Central memory CD4-positive, alpha-beta T cell (primary cell): ENCODE measurements around the gene C22orf31.
"Not testable (repeated sequence)": the region's sequence is repeated elsewhere in the genome, so short reads cannot be mapped to it uniquely, and the experiment has no call there.

ENCODE experiments used
- DNase-seq: peaks from one replicate; pipeline ENCODE4 v3.0.0; 2022

The C22orf31 gene

DNA sequence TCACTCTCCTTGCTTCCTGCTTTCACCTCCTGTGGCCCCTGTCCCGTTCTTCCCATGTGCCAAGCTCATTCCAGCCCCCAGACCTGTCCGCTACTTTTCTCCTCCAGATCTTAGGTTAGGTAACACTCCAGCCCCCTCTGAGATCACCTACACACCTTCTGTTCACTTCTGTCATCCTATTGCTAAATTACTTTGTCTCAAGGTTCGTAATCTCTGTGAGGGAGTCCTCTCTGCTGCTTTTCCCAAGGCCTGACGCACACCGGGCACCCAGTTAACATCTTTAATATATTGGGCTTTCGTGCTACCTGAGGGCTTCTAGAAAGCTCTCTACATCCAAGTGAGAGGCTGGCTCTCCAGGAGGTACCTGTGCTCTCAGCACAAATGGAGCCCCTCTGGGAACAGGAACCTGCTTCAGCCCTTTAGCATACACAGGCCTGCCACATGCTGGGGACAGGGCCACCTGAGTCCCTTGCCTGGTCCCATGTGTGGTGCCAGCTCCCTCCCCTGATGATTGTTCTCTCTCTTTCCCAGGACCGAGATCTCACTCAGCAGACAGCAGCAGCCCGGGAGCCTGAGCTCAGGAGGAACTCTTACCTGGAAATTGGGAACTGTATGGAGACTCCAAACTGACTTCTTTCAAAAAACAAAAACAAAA, 8.5 kb downstream of the C22orf31 start:
- DNase-seq = no peak

DNA sequence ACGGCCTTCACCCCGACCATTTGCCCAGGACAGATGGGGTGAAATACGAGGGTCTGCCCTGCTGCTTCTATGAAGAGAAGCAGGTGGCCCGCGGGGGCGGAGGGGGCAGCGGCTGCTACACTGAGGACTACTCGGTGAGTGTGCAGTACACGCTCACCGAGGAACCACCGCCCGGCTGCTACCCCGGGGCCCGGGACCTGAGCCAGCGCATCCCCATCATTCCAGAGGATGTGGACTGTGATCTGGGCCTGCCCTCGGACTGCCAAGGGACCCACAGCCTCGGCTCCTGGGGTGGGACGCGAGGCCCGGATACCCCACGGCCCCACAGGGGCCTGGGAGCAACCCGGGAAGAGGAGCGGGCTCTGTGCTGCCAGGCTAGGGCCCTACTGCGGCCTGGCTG, 11.2 kb downstream of the C22orf31 start:
- no peak for DNase-seq

DNA sequence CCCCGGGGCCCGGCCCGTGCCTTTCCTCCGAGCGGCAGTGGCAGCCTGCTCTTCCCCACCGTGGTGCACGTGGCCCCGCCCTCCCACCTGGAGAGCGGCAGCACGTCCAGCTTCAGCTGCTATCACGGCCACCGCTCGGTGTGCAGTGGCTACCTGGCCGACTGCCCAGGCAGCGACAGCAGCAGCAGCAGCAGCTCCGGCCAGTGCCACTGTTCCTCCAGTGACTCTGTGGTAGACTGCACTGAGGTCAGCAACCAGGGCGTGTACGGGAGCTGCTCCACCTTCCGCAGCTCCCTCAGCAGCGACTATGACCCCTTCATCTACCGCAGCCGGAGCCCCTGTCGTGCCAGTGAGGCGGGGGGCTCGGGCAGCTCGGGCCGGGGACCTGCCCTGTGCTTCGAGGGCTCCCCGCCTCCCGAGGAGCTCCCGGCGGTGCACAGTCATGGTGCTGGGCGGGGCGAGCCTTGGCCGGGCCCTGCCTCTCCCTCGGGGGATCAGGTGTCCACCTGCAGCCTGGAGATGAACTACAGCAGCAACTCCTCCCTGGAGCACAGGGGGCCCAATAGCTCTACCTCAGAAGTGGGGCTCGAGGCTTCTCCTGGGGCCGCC, 11.9 kb downstream of the C22orf31 start:
- no peak for DNase-seq

DNA sequence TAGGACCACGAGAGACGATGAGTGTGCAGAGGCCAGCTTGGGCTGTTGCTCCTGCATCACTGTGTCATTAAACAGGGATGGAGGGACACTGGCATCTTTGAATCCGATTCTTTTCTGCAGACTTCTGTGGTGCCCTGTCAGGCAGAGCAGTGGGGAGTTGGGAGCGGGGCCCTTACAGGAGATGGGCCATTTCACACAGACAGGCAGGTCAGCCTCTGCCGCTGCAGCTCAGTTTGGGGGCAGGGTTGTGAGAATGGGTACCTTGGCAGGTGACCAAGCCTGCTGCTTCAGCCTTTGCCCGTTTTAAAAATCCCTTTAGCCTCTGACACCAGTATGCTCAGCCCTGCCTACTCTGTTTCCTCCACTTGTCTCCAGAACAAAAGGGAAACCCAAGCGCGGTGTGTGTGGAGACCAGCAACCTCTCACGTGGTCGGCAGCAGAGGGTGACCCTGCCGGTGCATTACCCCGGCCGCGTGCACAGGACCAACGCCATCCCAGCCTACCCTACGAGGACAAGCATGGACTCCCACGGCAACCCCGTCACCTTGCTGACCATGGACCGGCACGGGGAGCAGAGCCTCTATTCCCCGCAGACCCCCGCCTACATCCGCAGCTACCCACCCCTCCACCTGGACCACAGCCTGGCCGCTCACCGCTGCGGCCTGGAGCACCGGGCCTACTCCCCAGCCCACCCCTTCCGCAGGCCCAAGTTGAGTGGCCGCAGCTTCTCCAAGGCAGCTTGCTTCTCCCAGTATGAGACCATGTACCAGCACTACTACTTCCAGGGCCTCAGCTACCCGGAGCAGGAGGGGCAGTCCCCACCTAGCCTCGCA, 12.6 kb downstream of the C22orf31 start:
- no peak for DNase-seq

DNA sequence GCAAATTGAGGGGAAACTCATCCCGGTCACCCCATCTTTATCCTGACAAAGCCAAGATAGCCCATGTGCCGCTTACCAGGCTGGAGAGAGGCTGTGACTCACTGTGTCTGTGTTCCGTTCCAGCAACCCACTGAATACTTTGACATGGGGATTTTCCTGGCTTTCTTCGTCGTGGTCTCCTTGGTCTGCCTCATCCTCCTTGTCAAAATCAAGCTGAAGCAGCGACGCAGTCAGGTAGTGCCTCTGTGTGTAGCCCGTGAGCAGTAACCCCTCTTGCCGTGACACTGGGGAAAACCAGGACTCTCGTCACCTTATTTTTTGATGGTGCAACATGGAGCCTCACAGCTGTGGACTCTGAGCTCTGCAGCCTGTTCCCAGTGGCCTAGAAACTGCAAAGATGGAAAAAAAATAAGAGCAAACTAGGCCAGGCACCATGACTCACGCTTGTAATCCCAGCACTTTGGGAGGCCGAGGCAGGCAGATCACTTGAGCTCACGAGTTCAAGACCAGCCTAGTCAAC, 16.9 kb downstream of the C22orf31 start:
- no peak for DNase-seq

DNA sequence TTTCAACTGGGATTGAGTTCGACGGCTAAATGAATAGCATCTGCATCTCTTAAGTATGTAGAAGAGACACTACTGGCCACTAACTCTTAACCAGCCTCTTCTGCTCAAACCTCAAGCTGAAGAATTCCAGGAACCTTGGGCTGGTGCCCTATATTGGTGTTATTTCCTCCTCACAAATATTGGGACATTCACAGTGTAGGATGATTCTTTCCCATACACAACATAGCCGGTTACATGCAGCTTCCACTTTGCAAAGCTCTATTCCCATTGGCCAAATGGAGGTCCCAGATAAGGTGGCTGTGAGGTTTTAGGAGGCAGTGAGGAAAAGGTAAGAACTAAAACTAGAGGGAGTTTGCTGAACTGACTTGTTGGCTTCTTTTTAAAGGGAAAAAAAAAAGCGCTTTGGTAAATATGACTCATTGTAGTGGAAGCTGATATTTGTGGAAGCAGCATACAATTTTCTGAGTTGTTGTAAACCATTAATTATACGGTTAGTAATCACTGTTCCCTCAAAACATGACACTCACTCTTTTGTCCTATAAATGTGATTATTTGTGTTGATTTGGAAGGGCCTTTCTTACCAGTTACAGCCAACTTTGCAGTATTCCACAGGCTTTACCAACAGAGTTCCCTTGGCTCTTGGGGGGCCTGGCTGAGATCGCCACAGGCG, 17.6 kb downstream of the C22orf31 start:
- DNase-seq = no peak

DNA sequence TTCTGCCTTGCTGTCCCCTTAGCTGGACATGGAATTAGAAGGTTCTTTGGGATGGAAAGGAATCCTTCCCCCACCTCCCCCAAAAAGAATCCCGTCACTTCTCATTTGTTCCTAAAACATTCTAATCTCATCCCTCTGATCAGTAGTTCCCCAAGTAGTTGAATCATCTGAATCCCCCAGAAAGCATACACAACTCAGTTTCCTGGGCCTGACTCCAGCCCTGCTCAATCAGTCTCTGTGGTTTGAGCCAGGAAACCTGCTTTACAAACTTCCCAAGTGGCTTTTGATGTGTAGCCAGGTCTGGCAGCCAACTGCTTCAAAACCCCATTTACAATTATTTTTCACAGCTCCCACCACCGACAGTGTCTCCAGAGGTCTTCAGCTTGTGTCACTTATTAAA, 20.2 kb downstream of the C22orf31 start:
- no peak for DNase-seq

DNA sequence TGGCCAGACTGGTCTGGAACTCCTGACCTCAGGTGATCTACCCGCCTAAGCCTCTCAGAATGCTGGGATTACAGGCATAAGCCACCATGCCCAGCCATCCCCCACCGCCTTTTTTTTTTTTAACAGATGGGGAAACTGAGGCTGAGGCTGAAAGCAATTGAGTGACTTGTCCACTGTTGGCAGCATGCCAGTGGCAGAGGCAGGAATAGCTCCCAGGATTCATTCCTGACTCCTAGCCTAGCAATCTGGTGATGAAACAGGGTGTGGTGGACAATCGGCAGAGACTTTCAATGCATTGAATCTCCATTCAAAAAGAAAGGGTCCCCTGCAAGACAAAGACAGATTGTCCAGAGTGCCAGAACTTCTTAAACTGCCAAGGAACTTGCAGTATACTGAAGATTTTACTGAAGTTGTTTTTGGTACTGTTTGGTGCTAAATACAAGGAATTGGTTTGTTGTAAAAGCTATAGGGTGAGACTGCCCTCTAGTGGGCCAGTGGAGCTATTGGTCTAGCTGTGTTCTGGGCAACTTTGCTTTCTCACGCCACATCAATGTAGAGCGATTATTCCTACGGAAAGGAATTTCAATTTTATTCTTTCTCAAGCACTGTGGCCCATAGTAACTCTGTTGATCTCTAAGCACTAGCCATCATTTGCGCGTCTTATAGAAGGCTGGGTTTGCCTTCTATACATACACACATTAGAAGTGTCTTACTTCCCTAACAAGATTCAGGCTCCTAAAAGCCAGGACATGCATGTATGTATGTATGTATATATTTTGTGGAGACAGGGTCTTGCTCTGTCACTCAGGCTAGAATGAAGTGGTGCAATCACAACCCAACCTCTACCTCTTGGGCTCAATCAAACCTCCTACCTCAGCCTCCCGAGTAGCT, 21.0 kb downstream of the C22orf31 start:
- DNase-seq = peak; percentile 53

DNA sequence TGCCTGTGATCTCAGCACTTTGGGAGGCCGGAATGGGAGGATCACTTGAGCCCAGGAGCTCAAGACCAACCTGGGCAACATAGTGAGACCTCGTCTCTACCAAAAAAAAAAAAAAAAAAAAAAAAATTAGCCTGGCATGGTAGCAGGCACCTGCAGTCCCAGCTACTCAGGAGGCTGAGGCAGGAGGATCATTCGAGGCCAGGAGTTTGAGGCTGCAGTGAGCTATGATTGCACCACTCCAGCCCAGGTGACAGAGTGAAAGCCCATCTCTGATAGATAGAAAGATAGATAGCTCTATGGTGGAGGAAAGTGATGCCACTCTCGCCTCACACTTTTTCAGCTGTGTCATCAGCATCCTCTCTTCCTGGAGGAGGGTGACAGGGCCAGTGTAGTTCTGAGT, 21.9 kb downstream of the C22orf31 start:
- not testable (repeated sequence) for DNase-seq

DNA sequence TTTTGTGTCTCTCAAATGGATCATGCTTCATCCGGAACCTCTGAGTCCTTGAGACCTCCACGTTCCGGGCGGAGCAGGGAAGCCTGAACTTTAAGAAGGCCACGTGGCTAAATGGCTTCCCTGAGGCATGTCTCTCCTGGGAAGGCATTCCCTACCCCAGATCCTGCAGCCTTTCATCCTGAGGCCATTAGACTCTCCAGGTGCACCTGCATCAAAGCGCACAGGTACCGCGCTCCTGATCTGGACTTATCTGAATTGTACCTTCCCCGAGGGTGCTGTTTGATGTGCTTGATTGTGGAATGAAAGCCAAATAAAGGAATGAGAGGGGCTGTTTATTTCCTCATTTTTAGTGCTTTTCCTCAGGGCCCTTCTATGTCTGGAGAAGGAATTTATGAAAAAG, 22.5 kb downstream of the C22orf31 start:
- DNase-seq = no peak

DNA sequence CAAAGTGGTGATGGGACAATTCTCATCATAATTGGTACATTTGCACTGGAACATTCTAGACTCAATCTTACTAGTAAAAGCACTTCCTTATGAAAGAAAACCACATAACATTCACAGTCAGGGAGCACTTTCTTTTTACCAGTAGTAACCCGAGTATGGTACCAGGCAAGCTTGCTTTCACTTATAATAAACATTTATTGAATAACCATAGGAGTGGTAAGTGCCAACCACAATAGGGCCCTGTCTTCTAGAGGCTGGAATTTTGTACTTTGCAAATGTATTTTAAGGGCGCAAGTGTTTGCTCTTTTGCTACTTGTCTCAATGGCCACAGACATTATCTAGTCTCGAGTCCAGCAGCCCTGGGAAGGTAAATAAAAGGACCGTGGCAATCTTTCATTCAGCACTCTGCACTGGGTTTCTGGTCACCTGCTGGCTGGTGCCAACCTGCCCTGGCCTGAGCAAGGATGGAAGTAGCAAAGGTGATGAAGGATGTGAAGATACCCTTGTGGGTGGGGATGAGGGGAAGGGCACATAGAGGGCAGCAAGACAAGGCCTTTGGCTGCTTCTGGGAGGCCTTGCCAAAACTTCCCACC, 24.2 kb downstream of the C22orf31 start:
- DNase-seq = no peak

DNA sequence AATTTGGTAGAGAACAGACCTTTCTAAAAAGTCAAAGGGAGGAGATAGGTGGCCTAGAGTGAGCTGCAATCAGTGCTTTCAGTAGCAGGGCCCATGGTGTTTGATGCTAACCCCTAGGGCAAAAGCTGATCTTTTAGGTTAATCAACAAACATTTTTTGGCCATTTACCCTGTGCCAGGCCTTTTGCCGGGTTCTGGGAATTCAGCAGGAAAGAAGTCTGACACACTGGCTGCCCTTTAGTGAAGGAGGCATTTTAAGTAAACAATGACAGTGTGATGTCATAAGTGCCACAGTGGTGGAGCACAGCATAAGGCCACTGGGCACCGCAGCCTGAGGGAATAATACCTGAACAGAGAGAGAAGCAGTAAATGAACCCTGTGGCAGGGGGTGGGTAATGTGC, 29.0 kb downstream of the C22orf31 start:
- DNase-seq = no peak

DNA sequence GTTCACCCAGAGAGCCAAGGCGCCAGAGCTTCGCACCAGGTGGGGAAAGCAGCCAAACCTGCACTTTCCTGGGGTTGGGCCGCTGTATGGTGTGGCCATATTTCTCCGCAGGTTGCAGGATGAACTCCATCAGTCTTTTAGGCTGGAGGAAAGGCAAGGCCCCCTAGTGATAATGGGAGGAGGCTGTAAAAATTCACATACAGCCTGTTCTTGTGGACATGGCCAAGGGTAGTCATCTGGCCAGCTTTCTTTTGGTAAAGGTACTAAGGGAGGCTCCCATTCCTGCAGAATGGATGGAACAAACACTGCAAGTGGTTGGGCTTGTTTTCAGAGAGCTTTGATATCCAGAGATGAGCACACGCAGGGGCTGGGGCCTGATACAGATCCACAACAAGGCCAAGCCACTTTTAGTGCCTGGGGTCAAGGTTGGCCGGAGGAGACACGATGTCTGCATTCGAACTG, 29.6 kb downstream of the C22orf31 start:
- DNase-seq = no peak

DNA sequence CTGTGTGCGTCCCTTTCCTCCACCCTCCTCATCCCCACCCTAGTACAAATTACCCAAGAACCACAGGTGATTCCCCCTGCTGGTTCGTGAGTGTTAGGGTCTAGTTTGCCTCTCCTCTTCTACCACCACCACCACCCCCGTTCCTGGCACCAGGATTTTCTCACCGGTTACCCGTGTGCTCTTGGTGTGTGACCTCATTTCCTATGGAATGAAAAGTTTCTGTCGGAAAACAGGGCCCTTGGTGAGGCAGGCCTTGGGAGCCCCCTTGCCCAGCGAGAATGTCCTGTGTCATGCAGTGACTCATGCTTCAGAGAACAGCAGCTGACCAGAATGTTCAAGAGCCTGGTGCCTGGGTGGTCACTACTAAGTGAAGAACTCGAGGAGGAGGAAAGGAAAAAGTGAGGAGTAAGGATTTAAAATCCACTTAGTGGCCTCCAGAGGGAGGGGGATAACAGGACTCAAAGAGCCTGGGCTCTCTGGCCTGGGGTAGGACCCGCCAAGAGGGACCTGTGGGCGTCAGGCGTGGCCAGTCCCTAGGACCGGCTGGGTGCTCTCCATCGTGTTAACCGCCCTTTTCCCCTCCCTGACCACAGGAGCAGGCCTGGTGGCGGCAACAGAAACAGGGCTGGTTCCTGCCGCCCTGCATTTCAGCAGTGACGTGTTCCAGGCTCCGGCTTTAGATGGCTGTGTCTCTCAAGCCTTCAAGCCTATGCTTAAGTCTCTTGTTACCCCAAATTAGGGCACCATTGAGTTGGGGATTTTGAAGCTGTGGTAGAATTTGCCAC, 30.2 kb downstream of the C22orf31 start:
- DNase-seq = no peak

DNA sequence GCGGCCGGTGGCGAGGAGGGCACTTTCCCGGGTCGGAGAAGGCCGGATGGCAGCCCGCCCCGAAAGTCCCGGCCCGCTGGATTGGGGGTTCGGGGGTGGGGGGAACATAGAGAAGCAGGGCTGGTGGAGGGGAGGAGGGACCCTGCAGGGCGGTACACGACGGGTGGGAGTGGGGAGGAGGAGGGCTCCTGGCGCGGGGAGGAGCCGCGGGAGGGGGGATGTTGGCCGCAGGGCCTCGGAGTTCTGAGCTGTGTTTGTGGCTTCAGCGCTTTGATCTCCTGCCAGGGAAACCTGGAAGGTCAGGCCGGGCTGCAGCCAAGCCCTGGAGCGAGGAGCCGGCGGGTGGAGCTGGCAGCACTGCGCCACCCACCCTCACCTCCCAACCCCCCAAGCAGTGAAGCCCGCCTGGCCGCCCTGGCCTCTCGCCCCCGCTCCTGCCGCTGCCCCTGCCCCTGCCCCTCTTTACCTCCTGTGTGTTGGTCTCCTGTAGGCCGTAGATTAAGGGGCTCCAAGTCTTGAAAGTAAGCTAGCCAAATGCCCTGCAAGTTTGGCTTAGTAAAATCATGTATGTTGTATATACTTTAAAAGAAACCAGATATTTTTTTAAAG, 30.9 kb downstream of the C22orf31 start:
- no peak for DNase-seq

DNA sequence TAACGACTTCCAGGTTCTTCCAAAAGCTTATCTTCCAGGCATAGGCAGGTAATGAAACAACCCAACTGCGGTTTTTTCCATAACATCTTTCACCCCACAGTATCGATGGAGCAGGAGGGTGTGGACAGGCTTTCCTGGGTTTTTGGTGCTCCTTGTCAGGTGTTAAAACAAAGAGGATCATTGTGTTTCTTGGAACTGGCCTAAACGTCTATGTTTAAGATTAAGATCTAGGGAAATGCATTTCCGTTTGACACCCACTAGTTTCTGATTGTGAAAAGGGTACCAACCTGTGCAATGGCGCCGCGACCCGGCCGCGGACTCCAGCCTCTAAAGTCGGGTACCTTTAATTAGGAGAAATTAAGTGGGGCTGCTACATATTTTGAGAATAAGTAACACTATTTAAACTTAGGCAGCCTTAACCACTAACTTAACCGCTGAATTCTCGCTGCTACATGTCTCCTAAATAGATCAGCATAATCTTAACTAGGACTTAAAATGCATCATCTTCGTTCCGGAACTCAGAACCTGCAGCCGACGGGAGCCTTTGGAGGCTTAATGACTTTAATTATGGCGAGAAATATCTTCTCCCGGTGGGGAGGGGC, 31.5 kb downstream of the C22orf31 start:
- DNase-seq = no peak

DNA sequence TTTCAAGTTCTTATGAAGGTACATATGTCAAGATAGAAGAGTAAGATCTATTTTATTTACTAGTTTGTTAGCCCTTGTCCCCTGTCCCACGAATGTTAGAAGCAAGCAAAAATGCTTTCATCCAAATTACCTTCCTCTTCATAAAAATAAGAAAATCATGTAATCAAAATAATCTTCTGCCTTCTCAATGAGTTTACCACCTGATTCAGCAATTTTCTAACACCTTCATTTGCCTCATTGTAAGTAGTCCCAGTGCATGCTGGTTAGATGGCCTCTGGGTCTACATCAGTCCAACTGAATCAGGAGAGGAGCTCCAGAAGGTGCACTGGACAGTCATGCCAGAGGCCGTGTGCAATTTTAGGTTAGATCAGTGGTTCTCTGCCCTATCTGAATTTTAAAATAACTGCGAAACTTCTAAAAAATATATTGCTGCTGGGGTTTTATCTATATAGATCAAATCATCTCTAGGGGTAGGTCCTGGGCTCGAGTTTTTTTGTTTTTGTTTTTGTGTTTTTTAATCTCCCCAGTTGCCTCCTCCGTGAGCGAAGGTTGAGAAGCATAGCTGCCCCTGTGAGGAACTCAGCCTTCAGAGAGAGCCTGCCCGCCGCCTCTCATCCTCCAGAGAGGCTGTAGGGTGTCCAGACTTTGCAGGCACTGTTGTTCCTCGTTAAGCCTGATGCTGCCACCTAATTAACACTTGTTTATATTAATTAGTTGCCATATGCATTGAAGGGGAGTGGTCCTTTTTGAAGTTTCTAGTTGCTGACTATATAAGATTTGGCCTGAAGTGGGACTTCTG, 32.2 kb downstream of the C22orf31 start:
- no peak for DNase-seq

DNA sequence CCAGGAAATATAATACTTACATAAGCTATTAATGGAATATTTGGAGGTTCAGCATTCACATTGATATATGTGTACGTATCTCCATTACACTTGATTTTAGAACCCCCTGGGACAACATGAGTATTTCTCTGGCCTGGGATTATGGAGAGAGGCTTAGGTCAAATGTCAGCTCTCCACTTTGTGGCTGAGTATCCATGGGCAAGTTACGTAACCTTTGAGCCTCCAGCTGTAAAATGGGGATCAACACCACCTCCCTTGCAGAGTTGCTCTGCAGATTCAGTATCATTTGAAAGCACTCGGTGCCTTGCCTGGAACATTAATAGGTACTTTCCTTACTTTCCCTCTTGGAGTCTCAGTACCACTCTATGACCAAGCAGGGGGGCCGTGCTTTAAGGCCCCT, 33.2 kb downstream of the C22orf31 start:
- no peak for DNase-seq

DNA sequence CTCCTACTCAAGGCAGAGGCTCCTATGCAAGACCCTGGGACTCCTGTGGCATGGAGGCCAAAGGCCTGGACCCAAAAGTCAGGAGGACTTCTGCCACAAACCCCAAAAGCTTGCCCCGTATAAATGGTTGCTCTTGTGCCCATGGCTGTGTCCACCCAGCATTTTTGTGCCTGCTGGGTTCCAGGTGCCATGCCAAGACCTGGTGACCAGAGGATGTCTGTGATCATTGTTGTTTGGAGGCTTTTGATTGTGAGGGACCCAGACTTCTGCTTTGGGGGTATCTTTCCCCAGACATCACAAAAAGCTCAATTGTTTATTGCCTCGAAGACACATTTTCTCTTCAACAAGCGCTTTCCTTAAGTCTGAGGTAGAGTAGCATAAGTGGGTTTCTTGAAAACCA, 35.1 kb downstream of the C22orf31 start:
- DNase-seq = no peak
